Progenitor cell of endocrine pancreas (in vitro differentiated cells): ENCODE results near the gene PHOSPHO2. TPM values are rescaled to one million over a fixed set of nuclear protein-coding genes. Genes with fewer than 3 reads are reported as not detected.

Experiments
- DNase-seq: peaks from one replicate; pipeline ENCODE4 v3.0.0; 2021; ENCODE audit warnings: low spot score; ENCODE audit not compliant: unreplicated experiment
- H3K27ac Mint-ChIP-seq: 2 replicates; pipeline ENCODE4 v1.8.0; 2021; ENCODE audit warnings: mild to moderate bottlenecking, moderate library complexity, mixed read lengths
- H3K27me3 Mint-ChIP-seq: 2 replicates; pipeline ENCODE4 v1.8.0; 2021; ENCODE audit warnings: mixed read lengths
- H3K36me3 Mint-ChIP-seq: 2 replicates; pipeline ENCODE4 v1.8.0; 2022; ENCODE audit warnings: mixed read lengths; ENCODE audit not compliant: insufficient read depth
- H3K4me1 Mint-ChIP-seq: 2 replicates; pipeline ENCODE4 v1.8.0; 2021; ENCODE audit warnings: low read depth, mixed read lengths
- H3K4me3 Mint-ChIP-seq: 2 replicates; pipeline ENCODE4 v1.8.0; 2021; ENCODE audit warnings: low read depth, mild to moderate bottlenecking, moderate library complexity, mixed read lengths
- H3K9me3 Mint-ChIP-seq: 2 replicates; pipeline ENCODE4 v1.8.0; 2021; ENCODE audit warnings: low read depth, mixed read lengths
- total RNA-seq: library from RNA; stranded (reverse); gene quantifications from 2 replicates; pipeline ENCODE4 v1.2.1, GENCODE V29; 2021
- TF ChIP-seq, protein P1 (sequence below): fragments of 200-600 bp; sonication (generic); IDR thresholded peaks from one replicate; pipeline ENCODE4 v1.5.0; 2021; ENCODE audit warnings: antibody characterized with exemption, mild to moderate bottlenecking; ENCODE audit not compliant: unreplicated experiment

PHOSPHO2 gene
- total RNA-seq, 1 donor from 2014 or later = 17.3 TPM

DNA sequence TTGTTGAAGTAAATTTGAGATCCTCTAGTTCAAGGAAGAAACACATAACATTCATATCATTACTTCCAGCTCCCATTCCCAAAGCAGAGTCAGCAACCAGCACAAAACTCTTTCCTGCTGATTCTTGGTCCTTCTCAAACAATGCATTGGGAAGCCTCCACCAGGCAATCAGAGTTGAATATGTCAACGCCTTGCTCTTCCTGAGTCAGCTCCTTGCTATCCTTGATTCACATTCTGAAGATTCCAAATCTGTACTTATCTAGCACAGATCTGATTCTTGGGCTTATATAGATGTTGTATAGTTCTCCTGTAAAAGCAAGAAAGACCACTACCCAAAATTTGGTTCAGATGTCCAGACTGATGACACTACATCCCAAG, 29.7 kb upstream of the PHOSPHO2 start:
- TF ChIP-seq, protein P1, sequence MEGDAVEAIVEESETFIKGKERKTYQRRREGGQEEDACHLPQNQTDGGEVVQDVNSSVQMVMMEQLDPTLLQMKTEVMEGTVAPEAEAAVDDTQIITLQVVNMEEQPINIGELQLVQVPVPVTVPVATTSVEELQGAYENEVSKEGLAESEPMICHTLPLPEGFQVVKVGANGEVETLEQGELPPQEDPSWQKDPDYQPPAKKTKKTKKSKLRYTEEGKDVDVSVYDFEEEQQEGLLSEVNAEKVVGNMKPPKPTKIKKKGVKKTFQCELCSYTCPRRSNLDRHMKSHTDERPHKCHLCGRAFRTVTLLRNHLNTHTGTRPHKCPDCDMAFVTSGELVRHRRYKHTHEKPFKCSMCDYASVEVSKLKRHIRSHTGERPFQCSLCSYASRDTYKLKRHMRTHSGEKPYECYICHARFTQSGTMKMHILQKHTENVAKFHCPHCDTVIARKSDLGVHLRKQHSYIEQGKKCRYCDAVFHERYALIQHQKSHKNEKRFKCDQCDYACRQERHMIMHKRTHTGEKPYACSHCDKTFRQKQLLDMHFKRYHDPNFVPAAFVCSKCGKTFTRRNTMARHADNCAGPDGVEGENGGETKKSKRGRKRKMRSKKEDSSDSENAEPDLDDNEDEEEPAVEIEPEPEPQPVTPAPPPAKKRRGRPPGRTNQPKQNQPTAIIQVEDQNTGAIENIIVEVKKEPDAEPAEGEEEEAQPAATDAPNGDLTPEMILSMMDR = no peak
- H3K27ac Mint-ChIP-seq = no peak overlapping the region
- H3K9me3 Mint-ChIP-seq = no peaks in the 10 kb centered on the region
- no peaks in the 10 kb centered on the region for H3K27me3 Mint-ChIP-seq
- no peak for DNase-seq
- peaks cover 6% of the 10 kb centered on the region for H3K4me1 Mint-ChIP-seq
- H3K36me3 Mint-ChIP-seq = peaks cover 5% of the 10 kb centered on the region
- no peak overlapping the region for H3K4me3 Mint-ChIP-seq

DNA sequence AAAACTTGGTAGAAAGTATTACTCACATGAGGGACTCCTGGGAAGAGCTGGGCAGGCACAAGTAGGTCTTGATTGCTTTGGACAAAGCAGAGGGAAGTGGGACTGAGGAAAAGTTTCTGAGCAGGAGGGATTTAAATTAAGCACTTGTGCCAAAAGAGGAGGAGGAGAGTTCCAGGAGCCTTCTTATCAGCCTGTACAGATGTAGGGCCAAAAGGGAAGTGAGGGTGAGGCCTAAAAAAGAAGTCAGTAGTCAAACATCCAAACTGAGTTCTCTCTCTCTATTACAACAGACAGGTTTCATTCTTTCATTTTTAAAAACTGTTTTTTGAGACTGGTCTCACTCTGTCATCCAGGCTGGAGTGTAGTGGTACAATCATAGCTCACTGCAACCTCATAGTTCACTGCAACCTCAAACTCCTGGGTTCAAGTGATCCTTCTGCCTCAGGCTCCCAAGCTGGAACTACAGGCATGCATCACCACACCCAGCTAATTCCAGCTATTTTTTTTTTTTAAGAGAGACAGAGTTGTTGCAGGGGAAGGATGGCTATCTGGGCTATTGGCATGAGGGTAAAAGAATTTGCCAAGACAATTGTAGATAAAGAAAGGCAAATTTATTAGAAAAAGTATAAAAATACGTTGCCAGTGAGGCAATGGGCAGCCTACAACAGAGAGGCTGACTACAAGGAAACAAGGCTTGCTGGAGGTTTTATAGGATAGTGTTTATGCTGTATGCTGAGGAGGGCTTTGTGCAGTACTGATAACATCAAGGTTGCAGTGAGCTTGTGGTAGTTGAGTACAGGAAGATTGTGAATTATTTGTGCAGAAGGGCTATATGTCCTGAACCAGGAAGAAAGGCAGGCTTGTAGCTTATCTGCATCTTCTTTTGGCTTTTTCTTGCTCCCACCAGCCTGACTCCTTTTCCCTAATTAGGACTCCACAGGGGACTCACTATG, 29.0 kb upstream of the PHOSPHO2 start:
- Mint-ChIP-seq H3K9me3 (no peaks in the 10 kb centered on the region), H3K27ac (no peak overlapping the region)

DNA sequence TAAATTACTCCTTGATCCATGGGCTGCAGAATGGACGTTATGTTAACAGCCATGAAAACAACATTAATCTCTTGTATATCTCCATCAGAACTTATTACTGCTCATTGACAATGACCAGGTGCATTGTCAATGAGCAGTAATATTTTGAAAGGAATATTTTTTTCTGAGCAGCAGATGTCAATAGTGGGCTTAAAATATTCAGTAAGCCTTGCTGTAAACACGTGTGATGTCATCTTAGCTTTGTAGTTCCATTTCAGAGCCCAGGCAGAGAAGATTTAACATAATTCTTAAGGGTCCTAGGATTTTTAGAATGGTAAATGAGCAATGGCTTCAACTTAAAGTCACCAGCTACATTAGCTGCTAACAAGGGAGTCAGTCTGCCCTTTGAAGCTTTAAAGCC, 26.7 kb upstream of the PHOSPHO2 start:
- H3K9me3 Mint-ChIP-seq = no peaks in the 10 kb centered on the region
- H3K36me3 Mint-ChIP-seq = peaks cover 4% of the 10 kb centered on the region
- H3K4me3 Mint-ChIP-seq = no peak overlapping the region
- no peak for DNase-seq
- TF ChIP-seq, protein P1 = no peak
- H3K27ac Mint-ChIP-seq = no peak overlapping the region
- H3K27me3 Mint-ChIP-seq = no peaks in the 10 kb centered on the region
- peaks cover 6% of the 10 kb centered on the region for H3K4me1 Mint-ChIP-seq

More for the DNA sequence above, 29.0 kb upstream of the PHOSPHO2 start:
- Mint-ChIP-seq H3K4me3 (no peak overlapping the region), H3K4me1 (peaks cover 6% of the 10 kb centered on the region), H3K36me3 (peaks cover 4% of the 10 kb centered on the region), H3K27me3 (no peaks in the 10 kb centered on the region)
- DNase-seq = no peak
- TF ChIP-seq, protein P1 = no peak

DNA sequence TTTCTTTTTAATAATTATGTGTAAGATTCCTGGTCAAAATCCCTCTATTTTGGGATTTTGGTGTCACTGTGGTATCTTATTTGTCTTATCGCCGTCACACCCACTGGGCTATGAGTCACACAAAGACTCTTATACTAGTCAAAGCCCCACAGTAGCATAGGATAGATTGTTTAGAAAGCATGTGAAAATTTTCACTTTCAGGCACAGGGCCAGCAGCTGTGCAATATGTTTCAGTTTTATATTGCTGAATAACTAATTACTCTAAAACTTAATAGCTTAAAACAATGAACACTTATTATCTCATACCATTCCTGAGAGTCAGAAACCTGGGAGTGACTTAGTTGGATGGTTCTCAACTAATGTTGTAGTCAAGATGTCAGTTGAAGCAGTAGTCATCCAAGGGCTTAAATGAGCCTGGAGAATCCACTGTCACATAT, 24.0 kb upstream of the PHOSPHO2 start:
- Mint-ChIP-seq H3K27me3 (no peaks in the 10 kb centered on the region), H3K4me3 (no peak overlapping the region), H3K4me1 (peaks cover 6% of the 10 kb centered on the region), H3K27ac (no peak overlapping the region), H3K36me3 (no peaks in the 10 kb centered on the region), H3K9me3 (no peaks in the 10 kb centered on the region)
- TF ChIP-seq, protein P1 = no peak
- no peak for DNase-seq

DNA sequence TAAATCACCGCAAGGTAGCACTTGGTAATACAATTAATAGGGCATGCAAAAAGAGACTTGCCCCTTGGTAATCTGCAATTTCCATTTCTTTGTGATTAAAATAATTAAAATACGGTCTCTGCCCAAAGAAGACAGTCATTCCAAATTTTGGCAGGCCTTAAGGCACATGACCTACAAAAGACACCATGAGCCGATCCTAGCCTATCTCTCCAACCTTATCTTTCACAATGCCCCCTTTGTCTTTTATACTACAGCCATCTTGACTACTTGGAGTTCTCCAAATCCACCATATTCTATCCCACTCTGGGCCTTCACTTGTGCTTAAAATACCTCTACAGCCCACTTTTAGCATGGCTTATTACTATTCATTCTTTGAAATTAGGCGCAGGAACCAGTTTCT, 23.3 kb upstream of the PHOSPHO2 start:
- H3K4me1 Mint-ChIP-seq = peaks cover 6% of the 10 kb centered on the region

More for the DNA sequence above, 23.3 kb upstream of the PHOSPHO2 start:
- no peak for DNase-seq
- Mint-ChIP-seq H3K9me3 (no peaks in the 10 kb centered on the region), H3K27ac (no peak overlapping the region), H3K36me3 (no peaks in the 10 kb centered on the region), H3K4me3 (no peak overlapping the region), H3K27me3 (no peaks in the 10 kb centered on the region)
- TF ChIP-seq, protein P1 = no peak
